NB4 (cell line): ENCODE data around the gene VWCE.
"Not testable (repeated sequence)": the region's sequence is repeated elsewhere in the genome, so short reads cannot be mapped to it uniquely, and the experiment has no call there.

Experiments
- DNase-seq: peaks from one replicate; pipeline ENCODE4 v3.0.0; 2010; ENCODE audit warnings: low read depth
- H3K4me3 ChIP-seq: one replicate; pipeline ENCODE4 v1.5.1; 2011; ENCODE audit warnings: mild to moderate bottlenecking, low read depth, low read length, moderate library complexity
- CTCF ChIP-seq: IDR thresholded peaks from one replicate; pipeline ENCODE4 v1.5.1; 2012; ENCODE audit warnings: low read depth, low read length
- MAX ChIP-seq: IDR thresholded peaks from 2 replicates; pipeline ENCODE4 v1.6.1; 2011; ENCODE audit warnings: low read depth, low read length
- MYC ChIP-seq: IDR thresholded peaks from 2 replicates; pipeline ENCODE4 v1.6.1; 2011; ENCODE audit warnings: low read depth, low read length
- POLR2A ChIP-seq: IDR thresholded peaks from 2 replicates; pipeline ENCODE4 v1.6.1; 2011; ENCODE audit warnings: mild to moderate bottlenecking; ENCODE audit not compliant: insufficient read length; ENCODE audit errors: extremely low read depth

Gene VWCE

GRCh38 chr11:61258546-61258945 is 36.6 kb downstream of the VWCE start:
- no peak for DNase-seq
- H3K4me3 ChIP-seq: no peak overlapping the region
- no peak for TF ChIP-seq MAX
- no peak for TF ChIP-seq CTCF
- TF ChIP-seq POLR2A: no peak
- TF ChIP-seq MYC: no peak

- TF ChIP-seq CTCF: no peak
- TF ChIP-seq MYC: no peak
- no peak for TF ChIP-seq POLR2A
- no peak for TF ChIP-seq MAX
- DNase-seq: peak; percentile 25
- no peak overlapping the region for H3K4me3 ChIP-seq
These were observed 38.2 kb downstream of the VWCE start for GRCh38 chr11:61256710-61257482.

GRCh38 chr11:61254403-61255025 is 40.6 kb downstream of the VWCE start:
- TF ChIP-seq POLR2A (no peak), MAX (peak; percentile 25; the same call in 1 of the 2 replicates), CTCF (peak; percentile 93), MYC (no peak)
- H3K4me3 ChIP-seq: no peak overlapping the region
- DNase-seq: peak; percentile 75

GRCh38 chr11:61252332-61252731 is 42.8 kb downstream of the VWCE start:
- H3K4me3 ChIP-seq, DNase-seq: not testable (repeated sequence)

GRCh38 chr11:61250796-61251765 is 44.0 kb downstream of the VWCE start:
- DNase-seq: not testable (repeated sequence)

GRCh38 chr11:61249201-61249600 is 45.9 kb downstream of the VWCE start:
- H3K4me3 ChIP-seq, DNase-seq: not testable (repeated sequence)

More at GRCh38 chr11:61250796-61251765, 44.0 kb downstream of the VWCE start:
- H3K4me3 ChIP-seq: not testable (repeated sequence)

- not testable (repeated sequence) for DNase-seq
These were observed 47.0 kb downstream of the VWCE start for GRCh38 chr11:61248071-61248470.

GRCh38 chr11:61245284-61245964 is 49.7 kb downstream of the VWCE start:
- DNase-seq, H3K4me3 ChIP-seq: not testable (repeated sequence)

More at GRCh38 chr11:61248071-61248470, 47.0 kb downstream of the VWCE start:
- not testable (repeated sequence) for H3K4me3 ChIP-seq

GRCh38 chr11:61241526-61241925 is 53.6 kb downstream of the VWCE start:
- not testable (repeated sequence) for H3K4me3 ChIP-seq, DNase-seq

GRCh38 chr11:61240875-61241274 is 54.2 kb downstream of the VWCE start, which contains the start of gene PGA5:
TSS of gene PGA5 (plus strand) at chr11:61241175. CDS start at chr11:61241227, 52 bp downstream.
- not testable (repeated sequence) for DNase-seq, H3K4me3 ChIP-seq

GRCh38 chr11:61240288-61240687 is 54.8 kb downstream of the VWCE start:
- not testable (repeated sequence) for H3K4me3 ChIP-seq, DNase-seq

- H3K4me3 ChIP-seq, DNase-seq: not testable (repeated sequence)
These were observed 58.0 kb downstream of the VWCE start for GRCh38 chr11:61237130-61237529.
